Measurements from ENCODE around the gene ASPRV1.

GRCh38 chr2:69958480-69958879 is 3.0 kb downstream of the ASPRV1 start:
- TF ChIP-seq, protein P1, sequence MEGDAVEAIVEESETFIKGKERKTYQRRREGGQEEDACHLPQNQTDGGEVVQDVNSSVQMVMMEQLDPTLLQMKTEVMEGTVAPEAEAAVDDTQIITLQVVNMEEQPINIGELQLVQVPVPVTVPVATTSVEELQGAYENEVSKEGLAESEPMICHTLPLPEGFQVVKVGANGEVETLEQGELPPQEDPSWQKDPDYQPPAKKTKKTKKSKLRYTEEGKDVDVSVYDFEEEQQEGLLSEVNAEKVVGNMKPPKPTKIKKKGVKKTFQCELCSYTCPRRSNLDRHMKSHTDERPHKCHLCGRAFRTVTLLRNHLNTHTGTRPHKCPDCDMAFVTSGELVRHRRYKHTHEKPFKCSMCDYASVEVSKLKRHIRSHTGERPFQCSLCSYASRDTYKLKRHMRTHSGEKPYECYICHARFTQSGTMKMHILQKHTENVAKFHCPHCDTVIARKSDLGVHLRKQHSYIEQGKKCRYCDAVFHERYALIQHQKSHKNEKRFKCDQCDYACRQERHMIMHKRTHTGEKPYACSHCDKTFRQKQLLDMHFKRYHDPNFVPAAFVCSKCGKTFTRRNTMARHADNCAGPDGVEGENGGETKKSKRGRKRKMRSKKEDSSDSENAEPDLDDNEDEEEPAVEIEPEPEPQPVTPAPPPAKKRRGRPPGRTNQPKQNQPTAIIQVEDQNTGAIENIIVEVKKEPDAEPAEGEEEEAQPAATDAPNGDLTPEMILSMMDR (IDR thresholded peaks at IDR 0.05), result no peak
- no peak for TF ChIP-seq POLR2A (IDR thresholded peaks at IDR 0.05)
